Activated CD4-positive, alpha-beta T cell treated with anti-CD3 and anti-CD28 coated beads for 4 hours (primary cell): ENCODE measurements around the gene RTL10.

Experiments
- DNase-seq, 2 donors: peaks; one replicate each; pipeline ENCODE4 v3.0.0-alpha.2; 2020

Gene RTL10

GRCh38 chr22:19875531-19876313 lies 21.0 kb upstream of the RTL10 start:
- no peak for DNase-seq

- no peak for DNase-seq
Measured at GRCh38 chr22:19875061-19875530, 20.4 kb upstream of the RTL10 start.

GRCh38 chr22:19874307-19875060 lies 19.8 kb upstream of the RTL10 start:
- peak; percentile 32 to 46 for DNase-seq

- DNase-seq, result no peak
Measured at GRCh38 chr22:19873960-19874306, 19.3 kb upstream of the RTL10 start.

GRCh38 chr22:19873138-19873959 lies 18.7 kb upstream of the RTL10 start:
- no peak for DNase-seq

GRCh38 chr22:19872779-19873137 lies 18.1 kb upstream of the RTL10 start:
- no peak for DNase-seq

GRCh38 chr22:19871845-19872778 lies 17.4 kb upstream of the RTL10 start:
- no peak for DNase-seq

- DNase-seq, result no peak
Measured at GRCh38 chr22:19871023-19871844, 16.6 kb upstream of the RTL10 start.

- DNase-seq, result no peak
Measured at GRCh38 chr22:19870153-19871022, 15.7 kb upstream of the RTL10 start.

- no peak for DNase-seq
Measured at GRCh38 chr22:19869497-19870152, 15.0 kb upstream of the RTL10 start.

- DNase-seq, result no peak
Measured at GRCh38 chr22:19868773-19869471, 14.2 kb upstream of the RTL10 start.

- DNase-seq, result no peak
Measured at GRCh38 chr22:19868333-19868732, 13.7 kb upstream of the RTL10 start.

GRCh38 chr22:19867617-19868016 lies 12.9 kb upstream of the RTL10 start:
- no peak for DNase-seq

GRCh38 chr22:19866665-19867009 lies 12.0 kb upstream of the RTL10 start:
- DNase-seq, result no peak

GRCh38 chr22:19865141-19865829 lies 10.6 kb upstream of the RTL10 start:
- DNase-seq, result no peak

- DNase-seq, result no peak
Measured at GRCh38 chr22:19864538-19865106, 9.9 kb upstream of the RTL10 start.

- no peak for DNase-seq
Measured at GRCh38 chr22:19863571-19863970, 8.9 kb upstream of the RTL10 start.

GRCh38 chr22:19862619-19863246 lies 8.1 kb upstream of the RTL10 start:
- DNase-seq, result no peak
